DND-41 (cell line): Measurements from ENCODE around the gene ZNF462.
"Not testable (repeated sequence)": the region's sequence is repeated elsewhere in the genome, so short reads cannot be mapped to it uniquely, and the experiment has no call there.

Experiments used
- ATAC-seq: fragments of 200-7000 bp; cut with Tn5 transposase; 3 replicates; pipeline ENCODE4 v1.9.1; 2021; ENCODE audit warnings: low read depth; ENCODE audit not compliant: insufficient read depth
- DNase-seq: peaks from one replicate; pipeline ENCODE4 v3.0.0-alpha.2; 2020
- H2AFZ ChIP-seq: 2 replicates; pipeline ENCODE4 v1.6.0; 2012; ENCODE audit warnings: low read depth, low read length
- H3K27ac ChIP-seq: 2 replicates; pipeline ENCODE4 v1.5.1; 2012; ENCODE audit warnings: low read length, inconsistent platforms
- H3K27me3 ChIP-seq: fragments of 200-600 bp; sonication (generic); 2 replicates; pipeline ENCODE4 v1.6.0; 2012; ENCODE audit warnings: low read length, mild to moderate bottlenecking, inconsistent platforms; ENCODE audit not compliant: insufficient read depth, poor library complexity
- H3K36me3 ChIP-seq: 2 replicates; pipeline ENCODE4 v1.5.1; 2012; ENCODE audit warnings: low read length, inconsistent platforms; ENCODE audit not compliant: insufficient read depth
- H3K4me1 ChIP-seq: 2 replicates; pipeline ENCODE4 v1.5.1; 2012; ENCODE audit warnings: mild to moderate bottlenecking, low read length; ENCODE audit not compliant: insufficient read depth
- H3K4me2 ChIP-seq: 2 replicates; pipeline ENCODE4 v1.6.0; 2012; ENCODE audit warnings: mild to moderate bottlenecking, moderate library complexity, low read length, inconsistent platforms; ENCODE audit not compliant: insufficient read depth
- H3K4me3 ChIP-seq, 2 experiments: fragments of 200-600 bp in 1 of 2; shearing (Covaris generic) in 1 of 2; 2 replicates each; pipeline ENCODE4 v1.5.1; 2012 to 2016; ENCODE audit warnings: inconsistent platforms in 2 of 2, low read length in 2 of 2, mild to moderate bottlenecking in 2 of 2, low read depth in 1 of 2, moderate library complexity in 1 of 2
- H3K79me2 ChIP-seq: 2 replicates; pipeline ENCODE4 v1.6.0; 2012; ENCODE audit warnings: low read length, inconsistent platforms; ENCODE audit not compliant: insufficient read depth
- H3K9ac ChIP-seq: 2 replicates; pipeline ENCODE4 v1.6.0; 2012; ENCODE audit warnings: low read depth, mild to moderate bottlenecking, inconsistent platforms, low read length, moderate library complexity
- H3K9me3 ChIP-seq: 2 replicates; pipeline ENCODE4 v1.5.1; 2012; ENCODE audit warnings: low read length, moderate library complexity, mild to moderate bottlenecking, inconsistent platforms; ENCODE audit not compliant: insufficient read depth, severe bottlenecking
- H4K20me1 ChIP-seq: 2 replicates; pipeline ENCODE4 v1.6.0; 2012; ENCODE audit warnings: low read length; ENCODE audit not compliant: insufficient read depth
- EZH2 ChIP-seq: IDR thresholded peaks from 3 replicates; pipeline ENCODE4 v1.6.1; 2012; ENCODE audit warnings: borderline replicate concordance, low read depth, mild to moderate bottlenecking, moderate library complexity, low read length, inconsistent platforms; ENCODE audit not compliant: severe bottlenecking
- TF ChIP-seq, protein P1 (sequence below): IDR thresholded peaks from 2 replicates; pipeline ENCODE4 v1.5.1; 2012; ENCODE audit warnings: borderline replicate concordance, low read length, moderate library complexity, mild to moderate bottlenecking; ENCODE audit not compliant: poor library complexity, severe bottlenecking; ENCODE audit errors: extremely low read depth

ZNF462 gene

DNA sequence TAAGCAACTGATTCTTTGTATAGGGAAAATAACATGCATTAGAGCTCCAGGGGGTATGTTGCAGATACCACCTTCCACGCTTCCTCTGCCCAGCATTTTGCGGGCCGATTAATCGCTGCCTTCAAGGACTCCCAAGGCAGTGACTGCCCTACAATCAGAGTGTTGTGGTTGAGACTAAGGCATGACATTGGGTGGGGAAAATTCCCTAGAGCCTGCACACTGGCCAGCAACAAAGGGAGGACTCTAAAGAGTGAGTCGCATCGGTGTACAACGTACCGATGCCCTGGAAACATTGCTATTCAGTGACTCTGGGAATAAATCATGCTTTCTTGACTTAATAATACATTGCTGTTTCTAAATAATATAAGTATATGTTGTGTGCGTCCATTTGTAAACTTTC, 119.7 kb downstream of the ZNF462 start:
- Histone ChIP-seq H3K9ac (no peak overlapping the region), H3K36me3 (peaks cover 3% of the 10 kb centered on the region; the same call in 1 of the 2 replicates), H3K79me2 (no peaks in the 10 kb centered on the region), H3K9me3 (no peaks in the 10 kb centered on the region), H2AFZ (no peak overlapping the region), H3K4me1 (no peaks in the 10 kb centered on the region), H3K27me3 (no peaks in the 10 kb centered on the region), H3K27ac (no peak overlapping the region), H4K20me1 (no peaks in the 10 kb centered on the region), H3K4me2 (no peak overlapping the region), H3K4me3 (no peak overlapping the region)
- TF ChIP-seq EZH2: no peak
- TF ChIP-seq, protein P1, sequence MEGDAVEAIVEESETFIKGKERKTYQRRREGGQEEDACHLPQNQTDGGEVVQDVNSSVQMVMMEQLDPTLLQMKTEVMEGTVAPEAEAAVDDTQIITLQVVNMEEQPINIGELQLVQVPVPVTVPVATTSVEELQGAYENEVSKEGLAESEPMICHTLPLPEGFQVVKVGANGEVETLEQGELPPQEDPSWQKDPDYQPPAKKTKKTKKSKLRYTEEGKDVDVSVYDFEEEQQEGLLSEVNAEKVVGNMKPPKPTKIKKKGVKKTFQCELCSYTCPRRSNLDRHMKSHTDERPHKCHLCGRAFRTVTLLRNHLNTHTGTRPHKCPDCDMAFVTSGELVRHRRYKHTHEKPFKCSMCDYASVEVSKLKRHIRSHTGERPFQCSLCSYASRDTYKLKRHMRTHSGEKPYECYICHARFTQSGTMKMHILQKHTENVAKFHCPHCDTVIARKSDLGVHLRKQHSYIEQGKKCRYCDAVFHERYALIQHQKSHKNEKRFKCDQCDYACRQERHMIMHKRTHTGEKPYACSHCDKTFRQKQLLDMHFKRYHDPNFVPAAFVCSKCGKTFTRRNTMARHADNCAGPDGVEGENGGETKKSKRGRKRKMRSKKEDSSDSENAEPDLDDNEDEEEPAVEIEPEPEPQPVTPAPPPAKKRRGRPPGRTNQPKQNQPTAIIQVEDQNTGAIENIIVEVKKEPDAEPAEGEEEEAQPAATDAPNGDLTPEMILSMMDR: no peak
- DNase-seq (no peak), ATAC-seq (no peak)

DNA sequence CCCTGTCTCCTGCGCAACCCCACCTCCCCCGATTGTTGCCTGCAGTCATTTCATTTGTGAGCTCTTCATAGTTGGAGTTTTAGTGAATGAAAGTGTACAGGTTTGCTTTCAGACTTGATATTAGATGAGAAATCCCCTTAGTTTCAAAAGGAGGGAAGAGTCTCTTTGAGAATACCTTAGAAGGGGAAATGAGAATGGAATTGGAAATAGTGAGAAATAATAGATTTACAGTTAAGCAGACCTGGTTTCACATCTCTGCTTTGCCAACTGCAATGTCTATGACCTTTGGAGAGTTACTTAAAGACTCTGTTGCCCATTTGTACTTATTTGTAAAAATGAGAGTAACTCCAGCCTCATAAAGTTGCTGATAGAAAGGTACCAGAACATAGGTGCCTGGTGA, 120.4 kb downstream of the ZNF462 start:
- TF ChIP-seq EZH2: no peak
- TF ChIP-seq, protein P1: no peak
- no peak overlapping the region for H2AFZ ChIP-seq
- H3K4me3 ChIP-seq: no peak overlapping the region
- no peaks in the 10 kb centered on the region for H3K27me3 ChIP-seq
- H3K27ac ChIP-seq: no peak overlapping the region
- H3K79me2 ChIP-seq: no peaks in the 10 kb centered on the region
- ATAC-seq: no peak
- H4K20me1 ChIP-seq: no peaks in the 10 kb centered on the region
- no peaks in the 10 kb centered on the region for H3K9me3 ChIP-seq
- peaks cover 3% of the 10 kb centered on the region; the same call in 1 of the 2 replicates for H3K36me3 ChIP-seq
- H3K4me1 ChIP-seq: no peaks in the 10 kb centered on the region
- H3K4me2 ChIP-seq: no peak overlapping the region
- H3K9ac ChIP-seq: no peak overlapping the region
- no peak for DNase-seq

DNA sequence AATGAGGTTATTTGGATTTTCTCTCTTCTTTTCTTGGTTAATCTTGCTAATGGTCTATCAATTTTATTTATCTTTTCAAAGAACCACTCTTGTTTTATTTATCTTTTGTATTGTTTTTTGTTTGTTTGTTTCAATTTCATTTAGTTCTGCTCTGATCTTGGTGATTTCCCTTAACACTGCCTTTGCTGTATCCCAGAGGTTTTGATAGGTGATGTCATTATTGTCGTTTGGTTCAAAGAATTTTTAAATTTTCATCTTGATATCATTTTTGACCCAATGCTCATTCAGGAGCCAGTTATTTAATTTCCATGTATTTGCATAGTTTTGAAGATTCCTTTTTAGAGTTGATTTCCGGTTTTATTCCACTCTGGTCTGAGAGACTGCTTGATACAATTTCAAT, 126.9 kb downstream of the ZNF462 start:
- not testable (repeated sequence) for H3K4me1 ChIP-seq, H3K27ac ChIP-seq, H3K9ac ChIP-seq, DNase-seq, H3K4me3 ChIP-seq, H3K27me3 ChIP-seq, H2AFZ ChIP-seq, H3K79me2 ChIP-seq, H3K9me3 ChIP-seq, H3K4me2 ChIP-seq, H3K36me3 ChIP-seq, ATAC-seq, H4K20me1 ChIP-seq

DNA sequence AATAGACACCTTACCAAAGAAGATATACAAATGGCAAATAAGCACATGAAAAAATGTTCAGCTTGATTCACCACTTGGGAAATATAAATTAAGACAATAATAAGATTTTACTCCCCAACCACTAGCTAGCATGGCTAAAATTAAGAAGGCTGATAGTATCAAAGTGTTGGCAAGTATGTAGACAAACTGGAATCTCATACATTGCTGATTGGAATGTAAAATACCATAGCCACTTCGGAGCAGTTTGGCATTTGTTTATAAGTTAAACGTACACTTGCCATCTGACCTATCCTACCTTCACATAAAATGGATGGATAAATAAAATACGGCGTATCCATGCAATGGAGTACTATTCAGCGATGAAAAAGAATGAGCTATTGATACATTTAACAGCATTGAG, 129.2 kb downstream of the ZNF462 start:
- no peaks in the 10 kb centered on the region; the same call in 1 of the 2 replicates for H3K36me3 ChIP-seq
- H3K27ac ChIP-seq: no peak overlapping the region
- H3K4me3 ChIP-seq: no peak overlapping the region
- no peaks in the 10 kb centered on the region for H3K79me2 ChIP-seq
- H3K4me2 ChIP-seq: no peak overlapping the region
- no peaks in the 10 kb centered on the region for H3K27me3 ChIP-seq
- no peaks in the 10 kb centered on the region for H3K4me1 ChIP-seq
- TF ChIP-seq, protein P1: no peak
- no peak for TF ChIP-seq EZH2
- H2AFZ ChIP-seq: no peak overlapping the region
- no peak for ATAC-seq
- H3K9me3 ChIP-seq: no peaks in the 10 kb centered on the region
- H4K20me1 ChIP-seq: no peaks in the 10 kb centered on the region
- H3K9ac ChIP-seq: no peak overlapping the region
- no peak for DNase-seq
